ENCODE measurements around the gene CDC23. TPM values are rescaled to one million over a fixed set of nuclear protein-coding genes. Genes with fewer than 3 reads are reported as not detected.

The CDC23 gene
- total RNA-seq, 1 experiment from 2014 or later: 41.3 TPM

- Mint-ChIP-seq H3K9me3 (no peaks in the 10 kb centered on the region), H3K27ac (no peak overlapping the region; a peak in 1 of 7 replicates)
- H3K23me2 ChIP-seq (ENCODE audit: insufficient read length, low read depth, low read length, poor library complexity, severe bottlenecking): peaks cover 8% of the 10 kb centered on the region
Measured at GRCh38 chr5:138179277-138179857, 33.8 kb downstream of the CDC23 start.

More at GRCh38 chr5:138179277-138179857, 33.8 kb downstream of the CDC23 start:
- H3K9ac ChIP-seq (ENCODE audit: extremely low read depth, insufficient read length, low read length): peak overlapping the region; percentile 84
- peak; percentile 27 for DNase-seq
- no peaks in the 10 kb centered on the region for H3K27me3 Mint-ChIP-seq (ENCODE audit: low read depth)
- no peaks in the 10 kb centered on the region for H3K4me1 ChIP-seq (ENCODE audit: insufficient read depth, low read length)
- peak overlapping the region; percentile 84 for H3K4me2 ChIP-seq (ENCODE audit: insufficient read depth, insufficient read length, low read length)
- peak overlapping the region; percentile 12 for H3K27ac ChIP-seq (ENCODE audit: insufficient read length, low read depth, low read length)
- H3K23ac ChIP-seq (ENCODE audit: insufficient read length, low read depth, low read length): no peak overlapping the region
- peaks cover 34 to 59% (median 58%) of the 10 kb centered on the region in 3 experiments for H3K36me3 Mint-ChIP-seq (ENCODE audit: insufficient read depth in 1 of 3, low read depth in 3 of 3)
- no peaks in the 10 kb centered on the region for H3K79me1 ChIP-seq (ENCODE audit: insufficient read depth, low read depth, low read length, poor library complexity, severe bottlenecking)
- H2BK120ac ChIP-seq (ENCODE audit: low read depth, low read length, poor library complexity, severe bottlenecking): no peak overlapping the region
- H3K4me3 Mint-ChIP-seq: no peak overlapping the region
- H4K91ac ChIP-seq (ENCODE audit: insufficient read length, low read depth, low read length): no peak overlapping the region
- H4K20me1 ChIP-seq (ENCODE audit: control insufficient read depth, insufficient read depth, insufficient read length): no peaks in the 10 kb centered on the region
- peaks cover 4% of the 10 kb centered on the region; the same call in 1 of the 2 replicates for H3K79me2 ChIP-seq (ENCODE audit: insufficient read depth, low read length)
- no peak overlapping the region for H4K5ac ChIP-seq (ENCODE audit: insufficient read length, low read depth, low read length)
- H3K56ac ChIP-seq (ENCODE audit: insufficient read length, low read depth, low read length): peak overlapping the region; percentile 3
- no peak overlapping the region for H2BK20ac ChIP-seq (ENCODE audit: low read depth, low read length, poor library complexity, severe bottlenecking)
- no peak overlapping the region for H2BK15ac ChIP-seq (ENCODE audit: low read depth, low read length)
- no peak overlapping the region for H3T11ph ChIP-seq (ENCODE audit: low read length)
- no peak overlapping the region for H4K8ac ChIP-seq (replicated peaks; ENCODE audit: insufficient read length, low read depth, low read length)
- no peak overlapping the region for H2AFZ ChIP-seq (ENCODE audit: low read length)
- H2BK12ac ChIP-seq (ENCODE audit: insufficient read length, low read depth, low read length): no peak overlapping the region
- no peak for TF ChIP-seq CTCF (conservative IDR thresholded peaks at IDR 0.05)
- H3K9me3 ChIP-seq (ENCODE audit: control insufficient read depth, low read depth, low read length): no peaks in the 10 kb centered on the region
- H3K4ac ChIP-seq (ENCODE audit: low read depth, low read length): no peak overlapping the region
- no CpG with 5 or more reads among the region's 23 CpGs for WGBS (ENCODE audit: extremely low coverage, insufficient read length, low lambda C conversion rate)
- no peak overlapping the region for H2AK5ac ChIP-seq (ENCODE audit: insufficient read length, low read length)
- no peak overlapping the region for H2BK5ac ChIP-seq (ENCODE audit: insufficient read length, low read length)
- H3K14ac ChIP-seq (ENCODE audit: insufficient read depth, low read length): peak overlapping the region; percentile 92; the same call in 1 of the 2 replicates
- peak overlapping the region; percentile 68 for H3K18ac ChIP-seq (ENCODE audit: insufficient read length, low read depth, low read length)
- H3K27me3 ChIP-seq (ENCODE audit: insufficient read depth, low read length): no peaks in the 10 kb centered on the region
- peaks cover 12 to 16% of the 10 kb centered on the region in 2 experiments for H3K4me1 Mint-ChIP-seq

Data from H9 (cell line).